ENCODE results near the gene MANEA. TPM values are rescaled to one million over a fixed set of nuclear protein-coding genes. Genes with fewer than 3 reads are reported as not detected.
A peak's percentile ranks its signal among the peaks of the same experiment; 100 is the strongest.
"Not testable (repeated sequence)": the region's sequence is repeated elsewhere in the genome, so short reads cannot be mapped to it uniquely, and the experiment has no call there.

MANEA gene
- polyA plus RNA-seq, 3 donors = 2.5 to 8.1 (median 4.8) TPM

DNA sequence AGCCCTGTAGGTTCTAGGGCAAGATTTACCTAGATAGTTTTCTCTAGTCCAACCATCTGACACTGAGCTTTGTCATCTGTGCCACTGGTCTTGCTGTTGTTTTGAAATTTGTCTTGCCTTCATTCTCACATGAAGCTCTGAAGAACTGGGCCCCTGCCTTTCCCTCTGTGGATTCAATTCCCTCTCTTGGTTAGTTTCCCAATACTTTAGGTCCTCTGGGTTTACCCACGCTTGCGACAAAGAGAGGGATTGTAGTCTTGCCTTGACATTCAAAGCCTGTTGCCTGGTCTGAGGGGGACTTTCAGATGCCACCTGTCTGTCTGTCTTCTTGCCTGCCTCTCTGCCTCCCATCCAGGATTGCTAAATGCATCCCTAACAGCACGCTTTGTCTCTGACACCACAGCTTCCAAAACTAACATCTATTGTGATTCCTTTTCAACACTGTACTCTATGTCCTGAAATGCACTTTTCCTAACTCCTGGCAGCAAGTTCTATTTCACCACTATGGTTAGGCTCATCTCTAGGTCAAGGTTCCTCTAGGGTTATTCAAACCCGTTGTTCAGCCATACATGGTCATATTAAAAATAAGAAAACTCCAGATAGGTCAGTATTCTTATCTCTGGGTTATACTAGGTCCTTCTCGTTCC is 25.5 kb upstream of the MANEA start:
- Histone ChIP-seq H3K79me2 (ENCODE audit: insufficient read depth, low read length) (no peaks in the 10 kb centered on the region), H2AFZ (ENCODE audit: insufficient read depth, low read depth, low read length, poor library complexity, severe bottlenecking) (no peak overlapping the region), H3K4me1 (ENCODE audit: control insufficient read depth in 1 of 2, insufficient read depth in 2 of 2, low read length in 2 of 2) (no peaks in the 10 kb centered on the region), H3K9ac (ENCODE audit: insufficient read depth, low read length, poor library complexity, severe bottlenecking) (no peak overlapping the region), H3K27ac (ENCODE audit: low read depth in 1 of 2, low read length in 2 of 2) (no peak overlapping the region), H3K36me3 (replicated peaks in 1 of 2; ENCODE audit: control insufficient read depth in 1 of 2, insufficient read depth in 2 of 2, low read length in 2 of 2) (no peaks in the 10 kb centered on the region), H3K4me3 (replicated peaks in 1 of 3; ENCODE audit: low read depth in 2 of 3, low read length in 3 of 3) (no peak overlapping the region), H3K27me3 (ENCODE audit: control insufficient read depth in 2 of 2, insufficient read depth in 2 of 2, low read length in 2 of 2) (no peaks in the 10 kb centered on the region), H3K9me3 (replicated peaks in 1 of 2; ENCODE audit: control insufficient read depth in 1 of 2, insufficient read depth in 1 of 2, low read length in 2 of 2) (no peaks in the 10 kb centered on the region), H3K4me2 (replicated peaks; ENCODE audit: extremely low read depth, low read length, poor library complexity, severe bottlenecking) (no peak overlapping the region), H4K20me1 (ENCODE audit: insufficient read depth, low read length) (no peaks in the 10 kb centered on the region)
- H3K4me1 Mint-ChIP-seq = no peaks in the 10 kb centered on the region
- H3K4me3 Mint-ChIP-seq = no peak overlapping the region
- peaks cover 0 to 2% (median 1%) of the 10 kb centered on the region in 3 donors for H3K27me3 Mint-ChIP-seq (ENCODE audit: low read depth in 3 of 3)
- peak overlapping the region in 1 of 7 donors; percentile 10 for H3K27ac Mint-ChIP-seq
- DNase-seq = no peak
- intact Hi-C loops (cut with micrococcal nuclease) = no loop called here
- TF ChIP-seq CTCF (IDR thresholded peaks at IDR 0.05) = no peak
- H3K9me3 Mint-ChIP-seq = peaks cover 0 to 19% (median 6%) of the 10 kb centered on the region in 7 donors
- WGBS (ENCODE audit: insufficient coverage) = 75% methylated on average over 1 of the region's 5 CpGs
- no peaks in the 10 kb centered on the region for H3K36me3 Mint-ChIP-seq

- Mint-ChIP-seq H3K27me3 (ENCODE audit: low read depth in 3 of 3) (peaks cover 0 to 2% (median 1%) of the 10 kb centered on the region in 3 donors), H3K27ac (no peak overlapping the region), H3K4me3 (no peak overlapping the region), H3K9me3 (peaks cover 0 to 19% (median 6%) of the 10 kb centered on the region in 7 donors), H3K4me1 (no peaks in the 10 kb centered on the region), H3K36me3 (no peaks in the 10 kb centered on the region)
- Histone ChIP-seq H3K79me2 (ENCODE audit: insufficient read depth, low read length) (no peaks in the 10 kb centered on the region), H3K4me2 (replicated peaks; ENCODE audit: extremely low read depth, low read length, poor library complexity, severe bottlenecking) (no peak overlapping the region), H4K20me1 (ENCODE audit: insufficient read depth, low read length) (no peaks in the 10 kb centered on the region), H3K4me3 (replicated peaks in 1 of 3; ENCODE audit: low read depth in 2 of 3, low read length in 3 of 3) (no peak overlapping the region), H3K4me1 (ENCODE audit: control insufficient read depth in 1 of 2, insufficient read depth in 2 of 2, low read length in 2 of 2) (no peaks in the 10 kb centered on the region), H3K27me3 (ENCODE audit: control insufficient read depth in 2 of 2, insufficient read depth in 2 of 2, low read length in 2 of 2) (no peaks in the 10 kb centered on the region), H3K9ac (ENCODE audit: insufficient read depth, low read length, poor library complexity, severe bottlenecking) (no peak overlapping the region), H3K9me3 (replicated peaks in 1 of 2; ENCODE audit: control insufficient read depth in 1 of 2, insufficient read depth in 1 of 2, low read length in 2 of 2) (no peaks in the 10 kb centered on the region), H3K36me3 (replicated peaks in 1 of 2; ENCODE audit: control insufficient read depth in 1 of 2, insufficient read depth in 2 of 2, low read length in 2 of 2) (no peaks in the 10 kb centered on the region), H2AFZ (ENCODE audit: insufficient read depth, low read depth, low read length, poor library complexity, severe bottlenecking) (no peak overlapping the region), H3K27ac (ENCODE audit: low read depth in 1 of 2, low read length in 2 of 2) (no peak overlapping the region)
- intact Hi-C loops (cut with micrococcal nuclease) = no loop called here
- WGBS (ENCODE audit: insufficient coverage) = no CpG with 5 or more reads among the region's 1 CpG
- no peak for TF ChIP-seq CTCF (IDR thresholded peaks at IDR 0.05)
- no peak for DNase-seq
These were observed 23.5 kb upstream of the MANEA start for GRCh38 chr6:95553880-95554279.

DNA sequence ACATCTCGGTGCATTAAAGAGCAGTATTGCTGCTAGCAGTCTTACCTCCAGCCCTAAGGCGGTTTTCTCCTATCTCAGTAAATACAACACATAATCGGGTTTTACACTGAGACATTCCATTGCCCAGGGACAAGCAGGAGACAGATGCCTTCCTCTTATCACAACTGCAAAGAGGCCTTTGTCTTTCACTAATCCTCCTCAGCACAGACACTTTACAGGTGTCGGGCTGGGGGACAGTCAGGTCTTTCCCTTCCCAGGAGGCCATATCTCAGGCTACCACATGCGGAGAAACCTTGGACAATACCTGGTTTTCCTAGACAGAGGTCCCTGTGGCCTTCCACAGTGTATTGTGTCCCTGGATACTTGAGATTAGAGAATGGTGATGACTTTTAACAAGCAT is 16.4 kb upstream of the MANEA start:
- H3K27ac Mint-ChIP-seq; H3K27ac ChIP-seq (ENCODE audit: low read depth in 1 of 2, low read length in 2 of 2); H3K79me2 ChIP-seq (ENCODE audit: insufficient read depth, low read length); H3K9me3 ChIP-seq (replicated peaks in 1 of 2; ENCODE audit: control insufficient read depth in 1 of 2, insufficient read depth in 1 of 2, low read length in 2 of 2); H3K4me3 ChIP-seq (replicated peaks in 1 of 3; ENCODE audit: low read depth in 2 of 3, low read length in 3 of 3); DNase-seq; H3K4me2 ChIP-seq (replicated peaks; ENCODE audit: extremely low read depth, low read length, poor library complexity, severe bottlenecking); H3K4me1 Mint-ChIP-seq; H4K20me1 ChIP-seq (ENCODE audit: insufficient read depth, low read length); H3K4me3 Mint-ChIP-seq; H2AFZ ChIP-seq (ENCODE audit: insufficient read depth, low read depth, low read length, poor library complexity, severe bottlenecking); H3K36me3 ChIP-seq (replicated peaks in 1 of 2; ENCODE audit: control insufficient read depth in 1 of 2, insufficient read depth in 2 of 2, low read length in 2 of 2); H3K4me1 ChIP-seq (ENCODE audit: control insufficient read depth in 1 of 2, insufficient read depth in 2 of 2, low read length in 2 of 2); H3K36me3 Mint-ChIP-seq; H3K27me3 ChIP-seq (ENCODE audit: control insufficient read depth in 2 of 2, insufficient read depth in 2 of 2, low read length in 2 of 2); H3K9me3 Mint-ChIP-seq; H3K27me3 Mint-ChIP-seq (ENCODE audit: low read depth in 3 of 3); H3K9ac ChIP-seq (ENCODE audit: insufficient read depth, low read length, poor library complexity, severe bottlenecking); intact Hi-C loops (cut with micrococcal nuclease): not testable (repeated sequence)
- WGBS (ENCODE audit: insufficient coverage) = 91% methylated on average over 3 of the region's 5 CpGs

All from CD14-positive monocyte (primary cell).